ENCODE results near the gene TLE3. TPM values are rescaled to one million over a fixed set of nuclear protein-coding genes. Genes with fewer than 3 reads are reported as not detected.

The TLE3 gene
- total RNA-seq, 1 experiment from 2014 or later = 98.2 TPM

- Histone ChIP-seq H3T11ph (ENCODE audit: low read length) (no peak overlapping the region), H3K4ac (ENCODE audit: low read depth, low read length) (no peak overlapping the region), H4K8ac (replicated peaks; ENCODE audit: insufficient read length, low read depth, low read length) (no peak overlapping the region), H3K9me3 (ENCODE audit: control insufficient read depth, low read depth, low read length) (no peaks in the 10 kb centered on the region), H2BK20ac (ENCODE audit: low read depth, low read length, poor library complexity, severe bottlenecking) (no peak overlapping the region), H2AK5ac (ENCODE audit: insufficient read length, low read length) (no peak overlapping the region), H4K91ac (ENCODE audit: insufficient read length, low read depth, low read length) (no peak overlapping the region), H3K23ac (ENCODE audit: insufficient read length, low read depth, low read length) (no peak overlapping the region), H4K20me1 (ENCODE audit: control insufficient read depth, insufficient read depth, insufficient read length) (no peaks in the 10 kb centered on the region), H2BK120ac (ENCODE audit: low read depth, low read length, poor library complexity, severe bottlenecking) (no peak overlapping the region), H3K27ac (ENCODE audit: insufficient read length, low read depth, low read length) (no peak overlapping the region), H3K27me3 (ENCODE audit: insufficient read depth, low read length) (no peaks in the 10 kb centered on the region), H3K9ac (ENCODE audit: extremely low read depth, insufficient read length, low read length) (no peak overlapping the region), H3K18ac (ENCODE audit: insufficient read length, low read depth, low read length) (no peak overlapping the region), H3K4me1 (ENCODE audit: insufficient read depth, low read length) (no peaks in the 10 kb centered on the region), H2BK12ac (ENCODE audit: insufficient read length, low read depth, low read length) (no peak overlapping the region), H2BK5ac (ENCODE audit: insufficient read length, low read length) (no peak overlapping the region), H3K23me2 (ENCODE audit: insufficient read length, low read depth, low read length, poor library complexity, severe bottlenecking) (no peaks in the 10 kb centered on the region), H3K4me2 (ENCODE audit: insufficient read depth, insufficient read length, low read length) (no peak overlapping the region), H4K5ac (ENCODE audit: insufficient read length, low read depth, low read length) (no peak overlapping the region), H3K79me1 (ENCODE audit: insufficient read depth, low read depth, low read length, poor library complexity, severe bottlenecking) (no peaks in the 10 kb centered on the region), H3K79me2 (ENCODE audit: insufficient read depth, low read length) (no peaks in the 10 kb centered on the region), H2BK15ac (ENCODE audit: low read depth, low read length) (no peak overlapping the region), H3K56ac (ENCODE audit: insufficient read length, low read depth, low read length) (no peak overlapping the region), H2AFZ (ENCODE audit: low read length) (no peak overlapping the region), H3K14ac (ENCODE audit: insufficient read depth, low read length) (no peak overlapping the region)
- no CpG with 5 or more reads among the region's 4 CpGs for WGBS (ENCODE audit: extremely low coverage, insufficient read length, low lambda C conversion rate)
- H3K27ac Mint-ChIP-seq = no peak overlapping the region
- H3K27me3 Mint-ChIP-seq (ENCODE audit: low read depth) = peaks cover 1% of the 10 kb centered on the region; the same call in 1 of the 2 replicates
- H3K4me1 Mint-ChIP-seq = peaks cover 12 to 17% of the 10 kb centered on the region in 2 experiments
- no peak for TF ChIP-seq CTCF (conservative IDR thresholded peaks at IDR 0.05)
- H3K9me3 Mint-ChIP-seq = no peaks in the 10 kb centered on the region
- no peak for DNase-seq
- no peak overlapping the region for H3K4me3 Mint-ChIP-seq
- no peaks in the 10 kb centered on the region for H3K36me3 Mint-ChIP-seq (ENCODE audit: insufficient read depth in 1 of 3, low read depth in 3 of 3)
Measured at GRCh38 chr15:70034141-70034540, 63.6 kb downstream of the TLE3 start.

Data from H9 (cell line).